ENCODE results near the gene DPYD.

GRCh38 chr1:97845805-97846204, 75.0 kb downstream of the DPYD start:
- TF ChIP-seq YY1 (IDR thresholded peaks at IDR 0.05; ENCODE audit: insufficient read depth, insufficient read length): no peak
- TF ChIP-seq ZNF274 (IDR thresholded peaks at IDR 0.05; ENCODE audit: low read depth, low read length): no peak
